Measurements from ENCODE around the gene KCNJ16.

- no peak for TF ChIP-seq EZH2 (IDR thresholded peaks at IDR 0.05; ENCODE audit: insufficient read depth, poor library complexity, severe bottlenecking)
- TF ChIP-seq EZH2phosphoT487 (IDR thresholded peaks at IDR 0.05; ENCODE audit: insufficient read depth, low read depth), result no peak
Observed at GRCh38 chr17:70086516-70086915, 11.5 kb downstream of the KCNJ16 start.
